ENCODE measurements around the gene UGT1A5. TPM values are rescaled to one million over a fixed set of nuclear protein-coding genes. Genes with fewer than 3 reads are reported as not detected.

UGT1A5 gene
- polyA plus RNA-seq, 1 donor from 2014 or later = not detected

DNA sequence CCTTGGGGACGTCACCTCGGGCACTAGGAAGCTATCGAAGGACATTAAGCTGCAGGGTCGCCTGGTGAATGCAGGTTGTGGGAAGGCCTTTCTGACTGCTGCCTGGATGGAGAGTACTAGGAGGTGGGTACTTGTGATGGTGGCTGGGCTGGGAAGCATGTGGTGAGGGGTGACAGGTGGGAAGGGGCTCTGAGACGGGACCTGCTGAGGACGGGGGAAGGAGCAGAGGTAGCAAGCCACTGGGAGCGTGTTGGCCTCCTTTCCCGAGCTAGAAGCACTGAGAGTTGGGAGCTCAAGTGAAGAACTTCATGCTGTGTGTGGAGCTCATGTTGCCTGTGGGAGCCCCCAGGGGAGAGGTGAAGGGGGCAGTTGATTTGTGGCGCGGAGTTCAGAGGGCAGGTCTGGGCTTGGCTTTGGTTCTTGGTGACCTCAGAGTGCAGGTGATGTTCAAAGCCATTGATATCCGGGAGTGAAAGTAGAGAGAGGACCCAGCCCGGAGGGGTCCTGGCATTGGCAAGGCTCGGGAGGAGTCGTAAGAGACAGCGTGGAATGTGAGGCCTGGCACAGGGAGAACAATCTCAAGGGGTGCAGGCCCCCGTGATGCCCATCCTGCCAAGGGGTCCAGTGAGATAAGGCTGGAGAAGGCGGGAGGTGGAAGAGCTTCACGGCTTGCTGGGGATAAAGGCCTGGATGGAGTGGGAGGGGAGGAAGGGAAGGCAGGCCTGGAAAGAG, 78.6 kb downstream of the UGT1A5 start:
- Histone ChIP-seq H3K36me3 (ENCODE audit: insufficient read depth, low read length) (no peaks in the 10 kb centered on the region), H3K9me3 (ENCODE audit: low read length) (no peaks in the 10 kb centered on the region), H3K79me2 (replicated peaks; ENCODE audit: insufficient read depth, low read length) (no peaks in the 10 kb centered on the region), H2AFZ (ENCODE audit: low read depth, low read length) (no peak overlapping the region), H4K20me1 (ENCODE audit: insufficient read depth) (no peaks in the 10 kb centered on the region), H3K27ac (ENCODE audit: low read length) (no peak overlapping the region), H3K27me3 (ENCODE audit: insufficient read depth, low read depth, low read length) (no peaks in the 10 kb centered on the region), H3K9ac (ENCODE audit: low read length) (no peak overlapping the region), H3K9me2 (ENCODE audit: insufficient read depth, low read length) (no peaks in the 10 kb centered on the region), H3K4me3 (ENCODE audit: low read length) (no peak overlapping the region), H3K4me2 (ENCODE audit: low read length) (no peak overlapping the region), H3F3A (ENCODE audit: insufficient read depth, low read length, poor library complexity, severe bottlenecking) (no peaks in the 10 kb centered on the region)
- TF ChIP-seq, protein P1, sequence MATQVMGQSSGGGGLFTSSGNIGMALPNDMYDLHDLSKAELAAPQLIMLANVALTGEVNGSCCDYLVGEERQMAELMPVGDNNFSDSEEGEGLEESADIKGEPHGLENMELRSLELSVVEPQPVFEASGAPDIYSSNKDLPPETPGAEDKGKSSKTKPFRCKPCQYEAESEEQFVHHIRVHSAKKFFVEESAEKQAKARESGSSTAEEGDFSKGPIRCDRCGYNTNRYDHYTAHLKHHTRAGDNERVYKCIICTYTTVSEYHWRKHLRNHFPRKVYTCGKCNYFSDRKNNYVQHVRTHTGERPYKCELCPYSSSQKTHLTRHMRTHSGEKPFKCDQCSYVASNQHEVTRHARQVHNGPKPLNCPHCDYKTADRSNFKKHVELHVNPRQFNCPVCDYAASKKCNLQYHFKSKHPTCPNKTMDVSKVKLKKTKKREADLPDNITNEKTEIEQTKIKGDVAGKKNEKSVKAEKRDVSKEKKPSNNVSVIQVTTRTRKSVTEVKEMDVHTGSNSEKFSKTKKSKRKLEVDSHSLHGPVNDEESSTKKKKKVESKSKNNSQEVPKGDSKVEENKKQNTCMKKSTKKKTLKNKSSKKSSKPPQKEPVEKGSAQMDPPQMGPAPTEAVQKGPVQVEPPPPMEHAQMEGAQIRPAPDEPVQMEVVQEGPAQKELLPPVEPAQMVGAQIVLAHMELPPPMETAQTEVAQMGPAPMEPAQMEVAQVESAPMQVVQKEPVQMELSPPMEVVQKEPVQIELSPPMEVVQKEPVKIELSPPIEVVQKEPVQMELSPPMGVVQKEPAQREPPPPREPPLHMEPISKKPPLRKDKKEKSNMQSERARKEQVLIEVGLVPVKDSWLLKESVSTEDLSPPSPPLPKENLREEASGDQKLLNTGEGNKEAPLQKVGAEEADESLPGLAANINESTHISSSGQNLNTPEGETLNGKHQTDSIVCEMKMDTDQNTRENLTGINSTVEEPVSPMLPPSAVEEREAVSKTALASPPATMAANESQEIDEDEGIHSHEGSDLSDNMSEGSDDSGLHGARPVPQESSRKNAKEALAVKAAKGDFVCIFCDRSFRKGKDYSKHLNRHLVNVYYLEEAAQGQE (IDR thresholded peaks at IDR 0.05; ENCODE audit: borderline replicate concordance) = no peak
- TF ChIP-seq RAD21 (conservative IDR thresholded peaks at IDR 0.05) (no peak), TAF1 (IDR thresholded peaks at IDR 0.05; ENCODE audit: low read depth) (no peak), EZH2 (IDR thresholded peaks at IDR 0.05; ENCODE audit: borderline replicate concordance, insufficient read depth, low read length, poor library complexity, severe bottlenecking) (no peak), EP300 (conservative IDR thresholded peaks at IDR 0.05; ENCODE audit: poor library complexity, severe bottlenecking) (no peak), MXI1 (conservative IDR thresholded peaks at IDR 0.05; ENCODE audit: poor library complexity, severe bottlenecking) (no peak), POLR2AphosphoS5 (IDR thresholded peaks at IDR 0.05) (no peak), SMC3 (conservative IDR thresholded peaks at IDR 0.05; ENCODE audit: poor library complexity) (no peak)
- TF ChIP-seq, protein P2, sequence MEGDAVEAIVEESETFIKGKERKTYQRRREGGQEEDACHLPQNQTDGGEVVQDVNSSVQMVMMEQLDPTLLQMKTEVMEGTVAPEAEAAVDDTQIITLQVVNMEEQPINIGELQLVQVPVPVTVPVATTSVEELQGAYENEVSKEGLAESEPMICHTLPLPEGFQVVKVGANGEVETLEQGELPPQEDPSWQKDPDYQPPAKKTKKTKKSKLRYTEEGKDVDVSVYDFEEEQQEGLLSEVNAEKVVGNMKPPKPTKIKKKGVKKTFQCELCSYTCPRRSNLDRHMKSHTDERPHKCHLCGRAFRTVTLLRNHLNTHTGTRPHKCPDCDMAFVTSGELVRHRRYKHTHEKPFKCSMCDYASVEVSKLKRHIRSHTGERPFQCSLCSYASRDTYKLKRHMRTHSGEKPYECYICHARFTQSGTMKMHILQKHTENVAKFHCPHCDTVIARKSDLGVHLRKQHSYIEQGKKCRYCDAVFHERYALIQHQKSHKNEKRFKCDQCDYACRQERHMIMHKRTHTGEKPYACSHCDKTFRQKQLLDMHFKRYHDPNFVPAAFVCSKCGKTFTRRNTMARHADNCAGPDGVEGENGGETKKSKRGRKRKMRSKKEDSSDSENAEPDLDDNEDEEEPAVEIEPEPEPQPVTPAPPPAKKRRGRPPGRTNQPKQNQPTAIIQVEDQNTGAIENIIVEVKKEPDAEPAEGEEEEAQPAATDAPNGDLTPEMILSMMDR (IDR thresholded peaks at IDR 0.05; ENCODE audit: poor library complexity, severe bottlenecking) = no peak

DNA sequence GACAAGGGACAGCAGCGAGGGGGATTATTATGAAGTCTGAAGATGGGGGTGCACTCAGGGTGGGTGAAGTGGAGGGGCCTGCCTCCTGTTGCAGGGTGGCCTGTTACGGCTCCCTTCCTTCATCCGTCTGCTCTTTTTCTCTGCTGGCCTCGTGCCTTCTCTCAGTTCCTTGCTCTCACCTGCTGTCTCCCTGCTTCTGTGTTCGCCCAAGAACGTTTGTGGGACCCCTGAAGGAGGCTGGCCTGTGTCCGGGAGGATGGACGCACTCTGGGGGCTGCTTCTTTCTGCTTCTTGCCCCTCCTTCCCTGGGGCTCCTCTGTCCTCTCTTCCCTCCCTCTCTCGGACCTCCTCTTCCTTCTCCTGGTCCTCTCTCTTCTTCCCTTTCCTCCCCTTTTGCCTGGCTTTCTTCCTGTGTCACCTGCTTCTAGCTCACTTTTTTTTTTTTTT, 79.2 kb downstream of the UGT1A5 start:
- H3F3A ChIP-seq (ENCODE audit: insufficient read depth, low read length, poor library complexity, severe bottlenecking) = no peaks in the 10 kb centered on the region
- no peaks in the 10 kb centered on the region for H3K9me3 ChIP-seq (ENCODE audit: low read length)
- no peaks in the 10 kb centered on the region for H3K79me2 ChIP-seq (replicated peaks; ENCODE audit: insufficient read depth, low read length)
- no peak overlapping the region for H3K4me3 ChIP-seq (ENCODE audit: low read length)
- H3K9me2 ChIP-seq (ENCODE audit: insufficient read depth, low read length) = no peaks in the 10 kb centered on the region
- TF ChIP-seq EP300 (conservative IDR thresholded peaks at IDR 0.05; ENCODE audit: poor library complexity, severe bottlenecking) (no peak), SMC3 (conservative IDR thresholded peaks at IDR 0.05; ENCODE audit: poor library complexity) (no peak), POLR2AphosphoS5 (IDR thresholded peaks at IDR 0.05) (no peak), EZH2 (IDR thresholded peaks at IDR 0.05; ENCODE audit: borderline replicate concordance, insufficient read depth, low read length, poor library complexity, severe bottlenecking) (no peak), TAF1 (IDR thresholded peaks at IDR 0.05; ENCODE audit: low read depth) (no peak), RAD21 (conservative IDR thresholded peaks at IDR 0.05) (no peak), MXI1 (conservative IDR thresholded peaks at IDR 0.05; ENCODE audit: poor library complexity, severe bottlenecking) (no peak)
- TF ChIP-seq, protein P1 (IDR thresholded peaks at IDR 0.05; ENCODE audit: borderline replicate concordance) = no peak
- TF ChIP-seq, protein P2 (IDR thresholded peaks at IDR 0.05; ENCODE audit: poor library complexity, severe bottlenecking) = no peak
- no peak overlapping the region for H3K27ac ChIP-seq (ENCODE audit: low read length)
- H3K4me2 ChIP-seq (ENCODE audit: low read length) = no peak overlapping the region
- no peaks in the 10 kb centered on the region for H3K36me3 ChIP-seq (ENCODE audit: insufficient read depth, low read length)
- no peaks in the 10 kb centered on the region for H3K27me3 ChIP-seq (ENCODE audit: insufficient read depth, low read depth, low read length)
- H2AFZ ChIP-seq (ENCODE audit: low read depth, low read length) = no peak overlapping the region
- H4K20me1 ChIP-seq (ENCODE audit: insufficient read depth) = no peaks in the 10 kb centered on the region
- no peak overlapping the region for H3K9ac ChIP-seq (ENCODE audit: low read length)

Data from neural cell (in vitro differentiated cells).